Measurements from ENCODE around the gene MCFD2.

DNA sequence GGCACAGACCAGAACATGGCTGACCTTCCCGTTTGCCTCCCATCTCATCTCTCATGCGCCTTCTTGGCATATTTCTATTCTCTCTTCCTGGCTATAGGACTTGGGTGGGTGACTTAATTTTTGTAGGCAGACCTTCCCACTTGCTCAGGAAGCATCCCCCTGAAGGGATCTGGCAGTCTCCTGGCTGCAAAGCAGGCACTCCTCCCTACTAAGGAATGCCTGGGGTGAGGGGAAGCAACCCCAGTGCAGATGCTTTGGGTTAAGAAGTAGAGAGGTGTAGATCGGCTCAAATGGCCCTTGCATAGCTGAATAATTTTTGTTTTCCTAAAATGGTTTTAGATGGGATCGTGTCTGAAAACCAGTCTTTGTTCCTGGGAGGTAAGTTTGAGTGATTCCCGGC is 17.6 kb downstream of the MCFD2 start:
- TF ChIP-seq, protein P1, sequence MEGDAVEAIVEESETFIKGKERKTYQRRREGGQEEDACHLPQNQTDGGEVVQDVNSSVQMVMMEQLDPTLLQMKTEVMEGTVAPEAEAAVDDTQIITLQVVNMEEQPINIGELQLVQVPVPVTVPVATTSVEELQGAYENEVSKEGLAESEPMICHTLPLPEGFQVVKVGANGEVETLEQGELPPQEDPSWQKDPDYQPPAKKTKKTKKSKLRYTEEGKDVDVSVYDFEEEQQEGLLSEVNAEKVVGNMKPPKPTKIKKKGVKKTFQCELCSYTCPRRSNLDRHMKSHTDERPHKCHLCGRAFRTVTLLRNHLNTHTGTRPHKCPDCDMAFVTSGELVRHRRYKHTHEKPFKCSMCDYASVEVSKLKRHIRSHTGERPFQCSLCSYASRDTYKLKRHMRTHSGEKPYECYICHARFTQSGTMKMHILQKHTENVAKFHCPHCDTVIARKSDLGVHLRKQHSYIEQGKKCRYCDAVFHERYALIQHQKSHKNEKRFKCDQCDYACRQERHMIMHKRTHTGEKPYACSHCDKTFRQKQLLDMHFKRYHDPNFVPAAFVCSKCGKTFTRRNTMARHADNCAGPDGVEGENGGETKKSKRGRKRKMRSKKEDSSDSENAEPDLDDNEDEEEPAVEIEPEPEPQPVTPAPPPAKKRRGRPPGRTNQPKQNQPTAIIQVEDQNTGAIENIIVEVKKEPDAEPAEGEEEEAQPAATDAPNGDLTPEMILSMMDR (IDR thresholded peaks at IDR 0.05; ENCODE audit: insufficient read depth, low read length), result no peak
- TF ChIP-seq POLR2AphosphoS5 (IDR thresholded peaks at IDR 0.05; ENCODE audit: low read depth), result no peak

Measured in HL-60 (cell line).